Measurements from ENCODE around the gene THRB.

DNA sequence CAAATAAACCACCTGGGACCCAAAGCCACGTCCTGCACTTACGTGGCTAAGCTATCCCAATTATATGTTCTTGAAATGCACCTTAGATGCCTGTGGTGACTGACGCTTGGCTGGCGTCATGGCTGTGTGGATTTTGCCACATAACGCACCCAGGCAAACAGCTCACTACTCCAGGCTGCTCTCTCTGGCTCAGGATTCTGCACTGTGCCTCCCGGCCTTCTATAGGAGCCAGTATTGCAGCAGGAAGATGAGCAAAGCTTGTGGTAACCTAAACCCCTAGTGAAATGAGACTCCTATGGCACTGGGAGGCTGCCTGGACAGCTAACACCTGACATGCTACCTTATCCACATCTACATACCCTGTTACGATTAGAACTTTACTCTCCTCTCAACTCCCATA is 179.3 kb downstream of the THRB start:
- TF ChIP-seq AFF1 (IDR thresholded peaks at IDR 0.05; ENCODE audit: low read depth in 1 of 2, partially characterized antibody in 2 of 2) (no peak), EZH2 (IDR thresholded peaks at IDR 0.05; ENCODE audit: borderline replicate concordance, low read depth, low read length) (no peak), FOXK2 (conservative IDR thresholded peaks at IDR 0.05 in 1 of 2, IDR thresholded peaks at IDR 0.05 in 1 of 2; ENCODE audit: low read depth in 2 of 2) (no peak), TEAD4 (IDR thresholded peaks at IDR 0.05; ENCODE audit: low read length) (no peak), TEAD4 (CRISPR knock-in tag; IDR thresholded peaks at IDR 0.05; ENCODE audit: borderline replicate concordance) (no peak), POLR2G (IDR thresholded peaks at IDR 0.05; ENCODE audit: low read depth, low read length) (no peak), MTA1 (IDR thresholded peaks at IDR 0.05; ENCODE audit: borderline replicate concordance) (no peak), FIP1L1 (IDR thresholded peaks at IDR 0.05; ENCODE audit: low read depth, low read length, poor library complexity, severe bottlenecking) (no peak), ZNF699 (CRISPR knock-in tag; IDR thresholded peaks at IDR 0.05; ENCODE audit: insufficient replicate concordance) (no peak), STAG1 (CRISPR knock-in tag; IDR thresholded peaks at IDR 0.05; ENCODE audit: borderline replicate concordance) (no peak), ZFX (CRISPR knock-in tag; IDR thresholded peaks at IDR 0.05) (no peak), CHD2 (IDR thresholded peaks at IDR 0.05; ENCODE audit: low read depth, low read length) (no peak), YY1 (IDR thresholded peaks at IDR 0.05; ENCODE audit: borderline replicate concordance in 1 of 3, control insufficient read depth in 1 of 3, extremely low read depth in 1 of 3, insufficient read depth in 3 of 3, insufficient read length in 1 of 3, insufficient replicate concordance in 2 of 3, low read depth in 1 of 3, low read length in 2 of 3) (no peak), FOS (IDR thresholded peaks at IDR 0.05; ENCODE audit: extremely low read depth, insufficient read length) (no peak)
- TF ChIP-seq, protein P1, sequence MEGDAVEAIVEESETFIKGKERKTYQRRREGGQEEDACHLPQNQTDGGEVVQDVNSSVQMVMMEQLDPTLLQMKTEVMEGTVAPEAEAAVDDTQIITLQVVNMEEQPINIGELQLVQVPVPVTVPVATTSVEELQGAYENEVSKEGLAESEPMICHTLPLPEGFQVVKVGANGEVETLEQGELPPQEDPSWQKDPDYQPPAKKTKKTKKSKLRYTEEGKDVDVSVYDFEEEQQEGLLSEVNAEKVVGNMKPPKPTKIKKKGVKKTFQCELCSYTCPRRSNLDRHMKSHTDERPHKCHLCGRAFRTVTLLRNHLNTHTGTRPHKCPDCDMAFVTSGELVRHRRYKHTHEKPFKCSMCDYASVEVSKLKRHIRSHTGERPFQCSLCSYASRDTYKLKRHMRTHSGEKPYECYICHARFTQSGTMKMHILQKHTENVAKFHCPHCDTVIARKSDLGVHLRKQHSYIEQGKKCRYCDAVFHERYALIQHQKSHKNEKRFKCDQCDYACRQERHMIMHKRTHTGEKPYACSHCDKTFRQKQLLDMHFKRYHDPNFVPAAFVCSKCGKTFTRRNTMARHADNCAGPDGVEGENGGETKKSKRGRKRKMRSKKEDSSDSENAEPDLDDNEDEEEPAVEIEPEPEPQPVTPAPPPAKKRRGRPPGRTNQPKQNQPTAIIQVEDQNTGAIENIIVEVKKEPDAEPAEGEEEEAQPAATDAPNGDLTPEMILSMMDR (IDR thresholded peaks at IDR 0.05 in 2 of 3, conservative IDR thresholded peaks at IDR 0.05 in 1 of 3; ENCODE audit: insufficient read depth in 2 of 3, low read depth in 1 of 3, low read length in 3 of 3) = no peak

Data from K562 (cell line).